LNCAP (cell line): ENCODE measurements around the gene RANBP10.

ENCODE experiments used
- TF ChIP-seq, protein P1 (sequence below): fragments of 450-650 bp; IDR thresholded peaks from 2 replicates; pipeline ENCODE4 v1.5.1; 2017; ENCODE audit warnings: mild to moderate bottlenecking

Gene RANBP10

GRCh38 chr16:67820608-67821259 is 14.4 kb upstream of the RANBP10 start:
- TF ChIP-seq, protein P1, sequence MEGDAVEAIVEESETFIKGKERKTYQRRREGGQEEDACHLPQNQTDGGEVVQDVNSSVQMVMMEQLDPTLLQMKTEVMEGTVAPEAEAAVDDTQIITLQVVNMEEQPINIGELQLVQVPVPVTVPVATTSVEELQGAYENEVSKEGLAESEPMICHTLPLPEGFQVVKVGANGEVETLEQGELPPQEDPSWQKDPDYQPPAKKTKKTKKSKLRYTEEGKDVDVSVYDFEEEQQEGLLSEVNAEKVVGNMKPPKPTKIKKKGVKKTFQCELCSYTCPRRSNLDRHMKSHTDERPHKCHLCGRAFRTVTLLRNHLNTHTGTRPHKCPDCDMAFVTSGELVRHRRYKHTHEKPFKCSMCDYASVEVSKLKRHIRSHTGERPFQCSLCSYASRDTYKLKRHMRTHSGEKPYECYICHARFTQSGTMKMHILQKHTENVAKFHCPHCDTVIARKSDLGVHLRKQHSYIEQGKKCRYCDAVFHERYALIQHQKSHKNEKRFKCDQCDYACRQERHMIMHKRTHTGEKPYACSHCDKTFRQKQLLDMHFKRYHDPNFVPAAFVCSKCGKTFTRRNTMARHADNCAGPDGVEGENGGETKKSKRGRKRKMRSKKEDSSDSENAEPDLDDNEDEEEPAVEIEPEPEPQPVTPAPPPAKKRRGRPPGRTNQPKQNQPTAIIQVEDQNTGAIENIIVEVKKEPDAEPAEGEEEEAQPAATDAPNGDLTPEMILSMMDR: no peak

- TF ChIP-seq, protein P1: no peak
Observed at GRCh38 chr16:67814567-67814966, 8.2 kb upstream of the RANBP10 start.

DNA sequence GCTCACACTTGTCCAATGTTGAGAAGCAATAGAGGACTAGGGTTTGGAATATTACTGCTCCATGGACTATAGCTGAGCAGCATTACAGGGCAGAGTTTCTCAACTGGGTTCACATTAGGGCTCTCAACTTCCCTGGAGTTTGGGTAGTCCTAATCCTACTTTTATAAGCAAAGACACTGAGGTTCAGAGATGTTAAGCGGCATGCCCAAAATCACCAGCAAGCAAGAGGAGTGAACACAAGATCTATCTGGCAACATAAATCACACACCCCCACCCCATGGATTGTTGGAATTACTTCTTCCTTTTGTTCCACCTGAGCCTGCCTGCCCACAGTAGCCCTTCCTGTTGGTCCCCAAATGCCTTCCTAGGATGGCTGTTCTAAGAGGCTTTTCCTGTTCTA is 5.5 kb upstream of the RANBP10 start:
- TF ChIP-seq, protein P1: no peak

- TF ChIP-seq, protein P1: no peak
Observed at GRCh38 chr16:67807148-67807682, 855 bp upstream of the RANBP10 start.

- TF ChIP-seq, protein P1: no peak
Observed at GRCh38 chr16:67805718-67806427, 487 bp downstream of the RANBP10 start.

DNA sequence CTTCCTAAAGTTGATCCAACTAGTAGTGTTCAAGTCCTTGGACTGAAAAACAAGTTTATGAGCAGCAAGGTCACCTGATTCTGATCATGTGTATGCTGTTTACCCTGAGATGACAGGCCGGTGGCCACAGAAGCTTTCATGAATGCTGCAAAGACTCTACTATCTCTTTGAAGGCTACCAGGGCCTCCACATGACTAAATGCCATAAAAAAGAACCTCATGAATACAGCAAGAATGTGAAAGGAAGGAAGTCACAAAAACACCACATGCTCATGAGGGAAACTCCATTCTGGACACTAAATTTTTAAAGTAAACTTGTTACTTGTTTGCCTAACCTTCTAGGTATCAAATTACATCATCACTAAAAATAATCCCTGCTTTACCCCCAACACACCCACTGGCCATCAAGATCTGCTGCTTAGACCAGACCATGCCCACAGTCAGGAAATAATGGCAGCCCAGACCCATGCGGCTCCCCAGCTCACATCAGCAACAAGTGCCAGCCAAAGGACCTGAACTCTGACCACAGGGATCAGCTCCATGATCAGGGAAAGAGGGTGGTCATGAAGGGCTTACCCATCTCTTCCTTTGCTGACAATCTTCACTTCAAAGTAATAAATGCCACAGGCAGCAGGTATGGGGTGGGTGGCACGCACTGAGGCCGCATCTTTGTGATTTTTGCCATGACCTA is 1.4 kb downstream of the RANBP10 start:
- TF ChIP-seq, protein P1: no peak

DNA sequence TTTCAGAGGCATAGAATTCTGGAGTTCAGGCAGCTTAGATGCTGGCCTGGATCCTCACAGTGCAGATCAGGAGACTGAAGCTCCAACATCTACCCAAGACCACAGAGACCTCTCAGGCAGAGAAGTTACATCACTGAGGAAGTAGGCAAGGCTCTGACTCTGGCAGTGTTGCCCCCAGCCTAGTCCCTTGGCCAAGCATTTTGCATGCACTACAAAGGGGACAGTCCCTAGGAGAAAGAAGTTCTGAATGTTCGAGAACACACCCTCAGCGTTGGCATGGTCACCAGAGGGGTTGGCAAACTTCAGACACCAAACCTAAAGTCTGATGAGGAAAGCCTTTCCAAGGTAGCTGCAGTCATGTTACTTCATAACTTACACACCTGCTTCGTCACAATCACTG is 2.5 kb downstream of the RANBP10 start:
- TF ChIP-seq, protein P1: no peak
